HG03469 (cell line): ENCODE data around the gene LONP1.

Experiments
- ATAC-seq: cut with Tn5 transposase; IDR thresholded peaks from one replicate; pipeline ENCODE4 v1.9.1; 2021; ENCODE audit warnings: mild to moderate bottlenecking, moderate library complexity, moderate number of reproducible peaks; ENCODE audit not compliant: unreplicated experiment

Gene LONP1

GRCh38 chr19:5680437-5681368 lies 39.2 kb downstream of the LONP1 start, which contains the start of the genes HSD11B1L and MICOS13:
Gene HSD11B1L (plus strand): TSS chr19:5681027. CDS start chr19:5684833, 3,806 bp downstream.
Gene MICOS13 (minus strand): TSS chr19:5680516. CDS start chr19:5680486, 30 bp downstream.
- ATAC-seq = peak; percentile 68

- no peak for ATAC-seq
Measured at GRCh38 chr19:5680084-5680436, 39.9 kb downstream of the LONP1 start.

- ATAC-seq = no peak
Measured at GRCh38 chr19:5679289-5680083, 40.5 kb downstream of the LONP1 start.

GRCh38 chr19:5678071-5678718 lies 41.8 kb downstream of the LONP1 start:
- ATAC-seq = no peak

GRCh38 chr19:5677580-5677979 lies 42.4 kb downstream of the LONP1 start:
- no peak for ATAC-seq

GRCh38 chr19:5677136-5677535 lies 42.8 kb downstream of the LONP1 start:
- ATAC-seq = no peak

GRCh38 chr19:5676772-5677105 lies 43.2 kb downstream of the LONP1 start:
- ATAC-seq = no peak

GRCh38 chr19:5676105-5676771 lies 43.7 kb downstream of the LONP1 start:
- no peak for ATAC-seq

GRCh38 chr19:5674714-5675113 lies 45.2 kb downstream of the LONP1 start:
- no peak for ATAC-seq

- no peak for ATAC-seq
Measured at GRCh38 chr19:5673752-5674151, 46.2 kb downstream of the LONP1 start.

- ATAC-seq = no peak
Measured at GRCh38 chr19:5672708-5673459, 47.1 kb downstream of the LONP1 start.

GRCh38 chr19:5671600-5671999 lies 48.3 kb downstream of the LONP1 start:
- ATAC-seq = no peak

- ATAC-seq = no peak
Measured at GRCh38 chr19:5669212-5669611, 50.7 kb downstream of the LONP1 start.

- ATAC-seq = no peak
Measured at GRCh38 chr19:5667751-5668271, 52.1 kb downstream of the LONP1 start.

GRCh38 chr19:5666921-5667610 lies 52.9 kb downstream of the LONP1 start:
- no peak for ATAC-seq

- ATAC-seq = no peak
Measured at GRCh38 chr19:5665781-5666513, 54.0 kb downstream of the LONP1 start.

- ATAC-seq = no peak
Measured at GRCh38 chr19:5664515-5664914, 55.4 kb downstream of the LONP1 start.

GRCh38 chr19:5663904-5664303 lies 56.0 kb downstream of the LONP1 start:
- no peak for ATAC-seq

GRCh38 chr19:5661483-5661882 lies 58.5 kb downstream of the LONP1 start:
- ATAC-seq = no peak
